ENCODE measurements around the gene STPG4. TPM values are rescaled to one million over a fixed set of nuclear protein-coding genes. Genes with fewer than 3 reads are reported as not detected.
A peak's percentile ranks its signal among the peaks of the same experiment; 100 is the strongest.

STPG4 gene
- total RNA-seq, 1 donor from 2014 or later, result not detected

- peaks cover 84% of the 10 kb centered on the region for H3K4me1 ChIP-seq
- no peak overlapping the region for H3K4me3 ChIP-seq
- H3K27me3 ChIP-seq (ENCODE audit: low read depth), result no peaks in the 10 kb centered on the region
- H3K27ac ChIP-seq (replicated peaks), result peak overlapping the region; percentile 93
- H3K36me3 ChIP-seq, result no peaks in the 10 kb centered on the region
- DNase-seq, result no peak
- TF ChIP-seq CTCF (IDR thresholded peaks at IDR 0.05; ENCODE audit: borderline replicate concordance), result no peak
- intact Hi-C loops (cut with micrococcal nuclease), result no loop called here
- no peaks in the 10 kb centered on the region for H3K9me3 ChIP-seq (replicated peaks)
These were observed 78.3 kb downstream of the STPG4 start for GRCh38 chr2:47076586-47077441.

GRCh38 chr2:47076126-47076506, 79.0 kb downstream of the STPG4 start:
- no peaks in the 10 kb centered on the region for H3K36me3 ChIP-seq
- peak overlapping the region; percentile 93 for H3K27ac ChIP-seq (replicated peaks)
- no peaks in the 10 kb centered on the region for H3K9me3 ChIP-seq (replicated peaks)
- H3K4me1 ChIP-seq, result peaks cover 91% of the 10 kb centered on the region
- no peaks in the 10 kb centered on the region for H3K27me3 ChIP-seq (ENCODE audit: low read depth)
- no peak for TF ChIP-seq CTCF (IDR thresholded peaks at IDR 0.05; ENCODE audit: borderline replicate concordance)
- no peak for DNase-seq
- intact Hi-C loops (cut with micrococcal nuclease), result no loop called here
- H3K4me3 ChIP-seq, result no peak overlapping the region

- H3K4me3 ChIP-seq, result no peak overlapping the region
- H3K27me3 ChIP-seq (ENCODE audit: low read depth), result no peaks in the 10 kb centered on the region
- H3K36me3 ChIP-seq, result no peaks in the 10 kb centered on the region
- intact Hi-C loops (cut with micrococcal nuclease), result no loop called here
- H3K9me3 ChIP-seq (replicated peaks), result no peaks in the 10 kb centered on the region
- no peak for TF ChIP-seq CTCF (IDR thresholded peaks at IDR 0.05; ENCODE audit: borderline replicate concordance)
- peak overlapping the region; percentile 93 for H3K27ac ChIP-seq (replicated peaks)
- peaks cover 94% of the 10 kb centered on the region for H3K4me1 ChIP-seq
- no peak for DNase-seq
These were observed 79.6 kb downstream of the STPG4 start for GRCh38 chr2:47075361-47076125.

GRCh38 chr2:47074691-47075090, 80.4 kb downstream of the STPG4 start:
- no peaks in the 10 kb centered on the region for H3K9me3 ChIP-seq (replicated peaks)
- H3K27ac ChIP-seq (replicated peaks), result peak overlapping the region; percentile 93
- TF ChIP-seq CTCF (IDR thresholded peaks at IDR 0.05; ENCODE audit: borderline replicate concordance), result no peak
- H3K36me3 ChIP-seq, result no peaks in the 10 kb centered on the region
- DNase-seq, result no peak
- intact Hi-C loops (cut with micrococcal nuclease), result no loop called here
- peaks cover 94% of the 10 kb centered on the region for H3K4me1 ChIP-seq
- no peak overlapping the region for H3K4me3 ChIP-seq
- H3K27me3 ChIP-seq (ENCODE audit: low read depth), result no peaks in the 10 kb centered on the region

- peak; percentile 33 for DNase-seq
- no peaks in the 10 kb centered on the region for H3K9me3 ChIP-seq (replicated peaks)
- no peak for TF ChIP-seq CTCF (IDR thresholded peaks at IDR 0.05; ENCODE audit: borderline replicate concordance)
- H3K4me3 ChIP-seq, result no peak overlapping the region
- H3K36me3 ChIP-seq, result no peaks in the 10 kb centered on the region
- peaks cover 94% of the 10 kb centered on the region for H3K4me1 ChIP-seq
- intact Hi-C loops (cut with micrococcal nuclease), result no loop called here
- no peaks in the 10 kb centered on the region for H3K27me3 ChIP-seq (ENCODE audit: low read depth)
- H3K27ac ChIP-seq (replicated peaks), result peak overlapping the region; percentile 93
These were observed 81.5 kb downstream of the STPG4 start for GRCh38 chr2:47073641-47074040.

Measured in left ventricle myocardium inferior (tissue), 1 donor.